GM12878 (cell line): ENCODE measurements around the gene EFCAB9. TPM values are rescaled to one million over a fixed set of nuclear protein-coding genes. Genes with fewer than 3 reads are reported as not detected.
A peak's percentile ranks its signal among the peaks of the same experiment; 100 is the strongest.

Experiments
- ATAC-seq: fragments of 200-7000 bp; cut with Tn5 transposase; 3 replicates; pipeline ENCODE4 v1.9.1; 2020; ENCODE audit warnings: mild to moderate bottlenecking, moderate library complexity
- BruUV-seq: library from RNA; stranded (reverse); fragments of 400-500 nt; replicated peaks from 2 replicates; lab custom pipeline; 2021; lab: Mats Ljungman, UMichigan
- CTCF ChIA-PET: fragments of 300-600 bp; sonication (Branson Sonifier 250); formaldehyde crosslinking; extraction: SDS; loops from one replicate; lab custom pipeline; 2021; ENCODE audit warnings: inconsistent platforms; lab: Yijun Ruan, JAX
- POLR2A ChIA-PET: fragments of 350-600 bp; formaldehyde crosslinking; extraction: SDS; loops from one replicate; lab custom pipeline; 2021; ENCODE audit warnings: inconsistent platforms; lab: Charles Lee
- RAD21 ChIA-PET: fragments of 300-600 bp; sonication (Branson Sonifier 250); formaldehyde crosslinking; loops from one replicate; lab custom pipeline; 2023; ENCODE audit warnings: antibody characterized with exemption; ENCODE audit not compliant: unreplicated experiment; lab: Charles Lee
- SMC1A ChIA-PET: fragments of 300-600 bp; sonication (Branson Sonifier 250); formaldehyde crosslinking; loops from one replicate; lab custom pipeline; 2023; ENCODE audit not compliant: unreplicated experiment, uncharacterized antibody; lab: Charles Lee
- DNase-seq: peaks from one replicate; pipeline ENCODE4 v3.0.0-alpha.2; 2011; ENCODE audit warnings: low read depth, low spot score
- FAIRE-seq: peaks from 3 replicates; lab custom pipeline; 2011; peaks lifted over from hg19 to GRCh38; lab: Jason Lieb, UNC
- H2AFZ ChIP-seq: 2 replicates; pipeline ENCODE4 v1.6.0; 2011; ENCODE audit warnings: low read depth, low read length, control low read depth; ENCODE audit not compliant: control insufficient read depth
- H3K27ac ChIP-seq: 2 replicates; pipeline ENCODE4 v1.5.1; 2011; ENCODE audit warnings: control low read depth; ENCODE audit not compliant: control insufficient read depth, insufficient read depth
- H3K27me3 ChIP-seq, 2 experiments: replicated peaks in 1 of 2; 2 replicates each; pipeline versions ENCODE4 v1.6.0 to v1.6.1; 2011; ENCODE audit warnings: low read length in 1 of 2; ENCODE audit not compliant: control insufficient read depth in 2 of 2, insufficient read depth in 2 of 2
- H3K36me3 ChIP-seq, 2 experiments: 2 replicates each; pipeline ENCODE4 v1.5.1; 2011; ENCODE audit warnings: low read length in 1 of 2; ENCODE audit not compliant: control insufficient read depth in 2 of 2, insufficient read depth in 2 of 2
- H3K4me1 ChIP-seq: 2 replicates; pipeline ENCODE4 v1.6.1; 2011; ENCODE audit warnings: mild to moderate bottlenecking, low read length, moderate library complexity, mixed read lengths; ENCODE audit not compliant: control insufficient read depth, insufficient read depth
- H3K4me2 ChIP-seq: 2 replicates; pipeline ENCODE4 v1.6.0; 2011; ENCODE audit warnings: control low read depth; ENCODE audit not compliant: control insufficient read depth, insufficient read depth
- H3K4me3 ChIP-seq: fragments of 200-600 bp; sonication (generic); 2 replicates; pipeline ENCODE4 v1.5.1; 2016
- H3K79me2 ChIP-seq: 2 replicates; pipeline ENCODE4 v1.6.0; 2011; ENCODE audit warnings: low read length; ENCODE audit not compliant: control insufficient read depth, insufficient read depth
- H3K9ac ChIP-seq: 2 replicates; pipeline ENCODE4 v1.8.0; 2011; ENCODE audit warnings: low read length, control low read depth, mixed read lengths; ENCODE audit not compliant: control insufficient read depth, insufficient read depth
- H3K9me3 ChIP-seq: replicated peaks from 3 replicates; pipeline ENCODE4 v1.5.1; 2011; ENCODE audit warnings: mild to moderate bottlenecking, low read length; ENCODE audit not compliant: control insufficient read depth, insufficient read depth
- H4K20me1 ChIP-seq: 2 replicates; pipeline ENCODE4 v1.6.0; 2011; ENCODE audit not compliant: control insufficient read depth, insufficient read depth
- BCLAF1 ChIP-seq: fragments of 450-650 bp; IDR thresholded peaks from 2 replicates; pipeline ENCODE4 v1.6.1; 2017; ENCODE audit warnings: antibody characterized with exemption, mild to moderate bottlenecking, moderate library complexity
- BRCA1 ChIP-seq: IDR thresholded peaks from 2 replicates; pipeline ENCODE4 v1.6.1; 2011; ENCODE audit warnings: low read depth, low read length, improper control_type of control experiment
- CBX5 ChIP-seq: sonication (generic); IDR thresholded peaks from 2 replicates; pipeline ENCODE4 v1.6.1; 2016; ENCODE audit warnings: low read depth, moderate library complexity, mild to moderate bottlenecking, inconsistent platforms
- EGR1 ChIP-seq, 2 experiments: IDR thresholded peaks; 1 replicate in 1 of 2; 2 replicates in 1 of 2; pipeline ENCODE4 v1.6.1; 2011 to 2012; ENCODE audit warnings: low read depth in 2 of 2, low read length in 2 of 2, borderline replicate concordance in 1 of 2, mild to moderate bottlenecking in 1 of 2, moderate library complexity in 1 of 2
- ESRRA ChIP-seq: IDR thresholded peaks from 2 replicates; pipeline ENCODE4 v1.6.1; 2012; ENCODE audit warnings: mild to moderate bottlenecking, low read length, improper control_type of control experiment
- ETV6 ChIP-seq, 2 experiments: fragments of 450-650 bp in 1 of 2; IDR thresholded peaks in 1 of 2; conservative IDR thresholded peaks in 1 of 2; 2 replicates each; pipeline ENCODE4 v1.6.1; 2014; ENCODE audit warnings: antibody characterized with exemption in 1 of 2, borderline replicate concordance in 1 of 2, low read depth in 1 of 2, mild to moderate bottlenecking in 1 of 2, moderate library complexity in 1 of 2
- GATAD2B ChIP-seq: fragments of 450-650 bp; conservative IDR thresholded peaks from 2 replicates; pipeline ENCODE4 v1.6.1; 2017; ENCODE audit warnings: low read depth, mild to moderate bottlenecking, moderate library complexity
- HDAC6 ChIP-seq: fragments of 200-600 bp; sonication (generic); IDR thresholded peaks from one replicate; pipeline ENCODE4 v1.8.0; 2017; ENCODE audit warnings: antibody characterized with exemption; ENCODE audit not compliant: unreplicated experiment
- PAX5 ChIP-seq: IDR thresholded peaks from 2 replicates; pipeline ENCODE4 v1.6.1; 2011; ENCODE audit warnings: low read depth, low read length, borderline replicate concordance
- SMARCA5 ChIP-seq: fragments of 450-650 bp; IDR thresholded peaks from 2 replicates; pipeline ENCODE4 v1.6.1; 2017; ENCODE audit warnings: mild to moderate bottlenecking
- SREBF1 ChIP-seq: IDR thresholded peaks from 2 replicates; pipeline ENCODE4 v1.6.1; 2012; ENCODE audit warnings: mild to moderate bottlenecking, low read length
- TAF1 ChIP-seq: IDR thresholded peaks from 2 replicates; pipeline ENCODE4 v1.6.1; 2011; ENCODE audit warnings: mild to moderate bottlenecking, low read depth, low read length, borderline replicate concordance
- ZBTB11 ChIP-seq: fragments of 450-650 bp; formaldehyde crosslinking; IDR thresholded peaks from 2 replicates; pipeline ENCODE4 v1.5.0; 2022; ENCODE audit warnings: mild to moderate bottlenecking, missing genetic modification characterization
- WGBS: methylation state at CpG from one replicate; pipeline ENCODE4 v1.1.6; 2016; ENCODE audit warnings: low lambda C conversion rate; ENCODE audit not compliant: insufficient replicate concordance, insufficient coverage; ENCODE audit errors: missing lambda C conversion rate; 5-methylcytosine and 5-hydroxymethylcytosine counted together
- in situ Hi-C: fragments of 300-500 bp; cut with MboI; formaldehyde crosslinking; loops from 9 replicates; pipeline ENCODE4 v1.14.3; 2018; ENCODE audit warnings: mixed read lengths
- intact Hi-C: fragments of 100-400 bp; cut with micrococcal nuclease; formaldehyde crosslinking; loops from one replicate; pipeline ENCODE4 v1.14.2; 2022; ENCODE audit not compliant: unreplicated experiment
- polyA plus RNA-seq, 11 experiments: library from polyadenylated mRNA; depleted of rRNA in 4 of 11; unstranded in 6 of 11; stranded (reverse) in 5 of 11; fragments of >200 nt; fragmentation: Nextera tagmentation in 4 of 11; fragmentation: Illumina TruSeq in 1 of 11; extraction: Ambion mirVana in 4 of 11; extraction: Trizol in 1 of 11; gene quantifications; 1 replicate in 1 of 11; 2 replicates in 10 of 11; pipeline versions ENCODE4 v1.2.1 to v1.2.3, GENCODE V29; 2011 to 2016; ENCODE audit warnings: inconsistent platforms in 2 of 11, missing spikeins in 2 of 11, low read depth in 1 of 11
- total RNA-seq, 4 experiments: library from RNA; depleted of rRNA in 3 of 4; stranded (reverse); fragments of >200 nt in 3 of 4; fragmentation: Illumina TruSeq in 1 of 4; extraction: Trizol in 1 of 4; gene quantifications; 2 replicates each; pipeline versions ENCODE4 v1.2.1 to v1.2.3, GENCODE V29; 2013 to 2021

EFCAB9 gene
- total and polyA plus RNA-seq, 10 of the 15 experiments (the other 5 are each of a cell fraction or from before 2014, with no cell fraction given) = 0.73 TPM; not detected in 9

GRCh38 chr5:172153695-172154094 is 40.3 kb upstream of the EFCAB9 start:
- RAD21 ChIA-PET = interaction anchor here (2.3 kb wide), 1 partner anchor 35 kb away, joined by 8 read pairs; the partner anchor contains the start of gene STK10
- POLR2A ChIA-PET = interaction anchor here (1.2 to 3.7 kb wide), 2 partner anchors 13 to 33 kb away, joined by 3 to 15 read pairs; no protein-coding TSS in a partner anchor
- H3K27ac ChIP-seq = 0 out of 2 replicates have a peak overlapping the region, but pooled peaks have one; percentile 10
- H3K27me3 ChIP-seq = no peaks in the 10 kb centered on the region
- H4K20me1 ChIP-seq = no peaks in the 10 kb centered on the region
- 39% methylated on average over 3 of the region's 3 CpGs for WGBS
- in situ Hi-C loops = no loop called here
- BruUV-seq = no TSS peak
- TF ChIP-seq SMARCA5 (no peak), EGR1 (IDR thresholded peaks at IDR 0.05; ENCODE audit: borderline replicate concordance in 1 of 2, low read depth in 2 of 2, low read length in 2 of 2) (no peak), PAX5 (no peak), TAF1 (no peak), HDAC6 (no peak), ZBTB11 (no peak), SREBF1 (no peak), ETV6 (conservative IDR thresholded peaks at IDR 0.05 in 1 of 2, IDR thresholded peaks at IDR 0.05 in 1 of 2; ENCODE audit: borderline replicate concordance in 1 of 2, low read depth in 1 of 2) (no peak), BCLAF1 (no peak), CBX5 (no peak), GATAD2B (no peak), ESRRA (no peak), BRCA1 (no peak)
- H3K9me3 ChIP-seq = no peaks in the 10 kb centered on the region; the same call in 2 of the 3 replicates
- no peak overlapping the region for H3K4me2 ChIP-seq
- H3K4me1 ChIP-seq = peaks cover 47% of the 10 kb centered on the region
- FAIRE-seq (no peak), DNase-seq (no peak), ATAC-seq (no peak)
- no peak overlapping the region for H3K9ac ChIP-seq
- peaks cover 20 to 27% of the 10 kb centered on the region in 2 experiments for H3K36me3 ChIP-seq
- intact Hi-C loops = no loop called here
- peaks cover 49% of the 10 kb centered on the region for H3K79me2 ChIP-seq
- no peak overlapping the region for H2AFZ ChIP-seq
- no peak overlapping the region for H3K4me3 ChIP-seq
- SMC1A ChIA-PET = interaction anchor here (1.0 to 4.3 kb wide), 5 partner anchors 21 to 241 kb away, joined by 3 to 16 read pairs (median 3); partner anchors contain the start of gene STK10
- CTCF ChIA-PET = interaction anchor here (0.6 to 1.5 kb wide), 3 partner anchors 32 to 935 kb away, joined by 3 read pairs; no protein-coding TSS in a partner anchor
